Measurements from ENCODE around the gene AVPR2. TPM values are rescaled to one million over a fixed set of nuclear protein-coding genes. Genes with fewer than 3 reads are reported as not detected.

Gene AVPR2
- total and polyA plus RNA-seq, 9 of the 15 experiments (the other 6 are each of a cell fraction or from before 2014, with no cell fraction given) = not detected

- TF ChIP-seq ZBTB49 (CRISPR knock-in tag; IDR thresholded peaks at IDR 0.05; ENCODE audit: borderline replicate concordance) = no peak
- no peak for TF ChIP-seq ZBTB26 (CRISPR knock-in tag; IDR thresholded peaks at IDR 0.05)
- peak; percentile 90 for TF ChIP-seq ZNF444 (CRISPR knock-in tag; IDR thresholded peaks at IDR 0.05)
- no peak for TF ChIP-seq ZNF551 (CRISPR knock-in tag; IDR thresholded peaks at IDR 0.05)
- peak; percentile 83 for TF ChIP-seq BHLHE40 (IDR thresholded peaks at IDR 0.05; ENCODE audit: low read length)
- TF ChIP-seq SMAD2 (IDR thresholded peaks at IDR 0.05; ENCODE audit: low read depth, low read length) = no peak
- no peak for TF ChIP-seq ZNF586 (CRISPR knock-in tag; conservative IDR thresholded peaks at IDR 0.05)
- TF ChIP-seq HMG20A (CRISPR knock-in tag; conservative IDR thresholded peaks at IDR 0.05) = no peak; the same call in 1 of the 2 replicates
- peak; percentile 100 for TF ChIP-seq KDM1A (IDR thresholded peaks at IDR 0.05)
- TF ChIP-seq HINFP (tag; conservative IDR thresholded peaks at IDR 0.05; ENCODE audit: low read depth) = no peak
- TF ChIP-seq RNF2 (IDR thresholded peaks at IDR 0.05) = peak; percentile 66; the same call in 1 of the 2 replicates
- no peak for TF ChIP-seq USF2 (CRISPR knock-in tag; IDR thresholded peaks at IDR 0.05)
- no peak for TF ChIP-seq EWSR1 (IDR thresholded peaks at IDR 0.05; ENCODE audit: borderline replicate concordance, low read depth, partially characterized antibody)
- TF ChIP-seq ZEB2 (IDR thresholded peaks at IDR 0.05) = peak; percentile 29; the same call in 1 of the 2 replicates
- TF ChIP-seq HBP1 (CRISPR knock-in tag; IDR thresholded peaks at IDR 0.05) = no peak
These were observed 6.6 kb upstream of the AVPR2 start (continued) for GRCh38 chrX:153897899-153898298.

All from K562 (cell line).